GM19397 (cell line): ENCODE measurements around the gene ANO9.
A peak's percentile ranks its signal among the peaks of the same experiment; 100 is the strongest.

ENCODE experiments used
- ATAC-seq: cut with Tn5 transposase; IDR thresholded peaks from one replicate; pipeline ENCODE4 v1.9.1; 2021; ENCODE audit warnings: mild to moderate bottlenecking, moderate library complexity; ENCODE audit not compliant: unreplicated experiment

ANO9 gene

GRCh38 chr11:452916-453527 is 11.2 kb upstream of the ANO9 start:
- ATAC-seq: no peak

- ATAC-seq: no peak
Measured at GRCh38 chr11:452203-452744, 10.5 kb upstream of the ANO9 start.

GRCh38 chr11:451738-452137 is 9.9 kb upstream of the ANO9 start:
- no peak for ATAC-seq

GRCh38 chr11:450809-451451 is 9.1 kb upstream of the ANO9 start:
- peak; percentile 9 for ATAC-seq

- ATAC-seq: peak; percentile 67
Measured at GRCh38 chr11:449889-450808, 8.3 kb upstream of the ANO9 start, which contains the start of gene PTDSS2. Gene PTDSS2 (plus strand): TSS chr11:450279. CDS start chr11:450456, 177 bp downstream.

GRCh38 chr11:447923-448731 is 6.3 kb upstream of the ANO9 start:
- peak; percentile 57 for ATAC-seq

DNA sequence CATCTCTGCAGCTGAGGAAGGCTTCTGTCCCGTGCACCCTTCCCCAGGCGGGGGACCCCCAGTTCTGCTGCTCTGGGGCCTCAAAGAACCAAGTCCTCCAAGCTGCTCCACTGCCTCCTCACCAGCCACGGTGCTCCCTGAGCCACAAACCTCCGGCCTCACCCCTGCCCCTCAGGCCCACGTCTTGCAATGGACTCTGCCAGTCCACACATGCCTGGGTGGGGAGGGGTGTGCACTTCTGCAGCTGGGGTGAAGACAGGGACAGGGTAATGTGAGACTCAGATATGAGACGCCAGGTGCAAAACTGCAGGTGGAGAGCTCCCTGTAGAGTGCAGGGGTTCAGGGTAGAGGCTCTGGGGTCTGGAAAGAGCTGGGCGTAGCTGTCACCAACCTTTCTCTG is 5.1 kb upstream of the ANO9 start:
- ATAC-seq: no peak

DNA sequence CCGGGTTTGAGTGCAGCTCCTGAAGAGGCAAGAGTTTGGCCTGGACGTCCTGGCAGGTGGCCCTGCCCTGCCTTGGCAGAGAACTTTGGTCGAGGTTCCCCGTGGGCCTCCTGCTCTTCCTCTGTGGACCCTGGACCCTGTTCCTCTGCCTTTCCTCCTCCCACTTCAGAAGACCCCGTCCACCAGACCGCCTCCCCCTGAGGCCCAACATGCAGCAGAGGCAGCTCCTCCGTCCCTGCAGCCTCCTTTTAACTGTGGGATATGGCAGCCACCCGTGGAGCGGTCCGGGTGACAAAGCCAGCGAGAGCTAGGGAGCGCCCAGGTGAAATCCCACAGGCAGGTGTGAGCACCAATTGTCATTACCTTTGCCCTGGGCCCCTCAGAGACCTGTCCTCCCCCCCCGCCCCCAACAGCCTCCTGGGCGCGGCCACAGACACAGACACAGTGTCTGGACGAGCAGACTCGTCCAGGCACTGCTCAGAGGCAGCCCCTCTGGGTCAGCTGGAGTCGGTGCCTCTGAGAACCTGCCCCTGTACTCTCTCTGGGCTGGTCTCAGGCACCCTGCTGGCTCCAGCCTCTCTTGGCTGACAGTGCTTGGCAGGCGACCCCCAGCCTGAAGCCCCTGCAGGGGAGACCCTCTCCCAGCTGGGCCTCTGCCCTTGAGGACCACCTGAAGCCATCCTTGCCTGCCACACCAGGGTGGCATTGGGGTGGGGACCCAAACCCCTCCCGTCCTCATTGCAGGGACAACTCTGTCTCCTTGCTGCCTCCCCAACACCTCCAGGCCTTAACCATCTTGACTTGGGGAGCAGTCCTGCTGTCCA is 4.2 kb upstream of the ANO9 start:
- ATAC-seq: no peak

DNA sequence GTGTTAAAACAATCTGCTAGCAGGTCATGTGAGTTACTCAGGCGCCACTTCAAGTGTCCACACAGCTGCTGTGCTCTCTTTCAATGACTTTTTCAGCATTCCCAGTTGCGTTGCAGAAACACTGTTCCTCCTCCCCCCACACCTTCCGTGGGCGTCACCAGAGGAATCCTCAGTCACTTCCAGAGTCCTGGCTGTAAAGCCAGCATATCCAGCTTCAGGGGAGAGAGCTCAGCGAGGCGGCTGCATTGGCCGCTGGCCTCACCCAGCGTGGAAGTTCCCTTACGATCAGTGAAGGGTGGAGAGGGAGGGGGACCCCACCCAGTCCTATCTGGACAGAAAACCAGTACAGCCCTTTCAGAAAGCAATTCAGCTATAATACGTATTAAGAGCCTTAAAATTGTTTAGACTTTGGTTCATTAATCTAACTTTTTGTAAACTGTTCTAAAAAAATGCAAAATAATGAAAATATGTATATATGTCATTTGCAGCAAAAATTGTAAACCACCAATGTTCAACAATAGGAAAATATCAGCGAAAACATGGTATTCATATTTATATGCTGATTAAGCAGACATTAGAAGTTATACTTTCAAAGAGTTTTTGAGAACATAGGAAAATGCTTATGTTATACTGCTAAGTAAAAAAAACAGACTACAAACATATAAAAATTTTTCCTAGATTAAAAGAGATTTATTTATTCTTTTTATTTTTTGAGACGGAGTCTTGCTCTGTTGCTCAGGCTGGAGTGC is 2.8 kb upstream of the ANO9 start:
- no peak for ATAC-seq

DNA sequence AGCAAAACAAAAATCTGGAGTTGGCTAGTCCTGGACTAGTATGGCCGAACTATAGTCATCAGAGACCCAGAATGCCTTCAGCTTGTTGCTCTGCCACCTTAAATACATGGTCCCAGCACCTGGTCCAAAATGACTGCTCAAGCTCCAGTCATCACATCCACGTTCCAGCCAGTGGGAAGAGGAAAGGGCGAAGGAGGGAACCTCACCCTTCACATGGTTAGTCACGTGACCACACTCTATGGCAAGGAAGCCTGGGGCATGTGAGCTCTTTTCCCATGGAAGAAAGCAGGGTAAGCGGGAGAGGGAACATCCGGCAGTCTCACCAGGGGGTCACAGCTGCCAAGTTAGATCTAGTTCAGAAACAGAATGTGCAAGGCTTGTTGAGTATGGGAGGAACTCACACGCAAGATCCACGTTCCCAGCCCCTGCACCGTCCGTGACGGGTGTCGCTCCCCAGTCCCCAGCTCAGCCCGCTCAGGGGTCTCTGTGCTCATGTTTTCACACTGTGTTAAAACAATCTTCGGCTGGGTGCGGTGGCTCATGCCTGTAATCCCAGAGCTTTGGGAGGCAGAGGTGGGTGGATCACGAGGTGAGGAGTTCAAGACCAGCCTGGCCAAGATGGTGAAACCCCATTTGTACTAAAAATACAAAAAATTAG is 1.9 kb upstream of the ANO9 start:
- no peak for ATAC-seq

- no peak for ATAC-seq
Measured at GRCh38 chr11:442611-443081, 835 bp upstream of the ANO9 start.

GRCh38 chr11:441043-441417 is 781 bp downstream of the ANO9 start:
- ATAC-seq: no peak

- ATAC-seq: no peak
Measured at GRCh38 chr11:440065-441042, 1.5 kb downstream of the ANO9 start.

- no peak for ATAC-seq
Measured at GRCh38 chr11:439315-440064, 2.3 kb downstream of the ANO9 start.

- ATAC-seq: no peak
Measured at GRCh38 chr11:438101-438844, 3.5 kb downstream of the ANO9 start.
